Tibial nerve (tissue), 4 donors: ENCODE results near the gene CSNK1D.

Experiments
- EP300 ChIP-seq, 2 donors: sonication (generic); formaldehyde crosslinking; IDR thresholded peaks; one replicate each; pipeline ENCODE4 v1.6.1; 2017; ENCODE audit warnings: antibody characterized with exemption in 2 of 2, mild to moderate bottlenecking in 1 of 2
- POLR2A ChIP-seq, 2 donors: fragments of 450-650 bp; IDR thresholded peaks; one replicate each; pipeline ENCODE4 v1.6.1; 2017; ENCODE audit warnings: antibody characterized with exemption in 2 of 2, mild to moderate bottlenecking in 2 of 2, moderate library complexity in 2 of 2
- TF ChIP-seq, protein P1 (sequence below), 5 experiments: fragments of 200-600 bp in 3 of 5; fragments of 450-650 bp in 2 of 5; sonication (generic) in 3 of 5; IDR thresholded peaks; one replicate each; pipeline ENCODE4 v1.5.1; 2016 to 2019; ENCODE audit warnings: antibody characterized with exemption in 5 of 5, mild to moderate bottlenecking in 3 of 5, moderate library complexity in 2 of 5

DNA sequence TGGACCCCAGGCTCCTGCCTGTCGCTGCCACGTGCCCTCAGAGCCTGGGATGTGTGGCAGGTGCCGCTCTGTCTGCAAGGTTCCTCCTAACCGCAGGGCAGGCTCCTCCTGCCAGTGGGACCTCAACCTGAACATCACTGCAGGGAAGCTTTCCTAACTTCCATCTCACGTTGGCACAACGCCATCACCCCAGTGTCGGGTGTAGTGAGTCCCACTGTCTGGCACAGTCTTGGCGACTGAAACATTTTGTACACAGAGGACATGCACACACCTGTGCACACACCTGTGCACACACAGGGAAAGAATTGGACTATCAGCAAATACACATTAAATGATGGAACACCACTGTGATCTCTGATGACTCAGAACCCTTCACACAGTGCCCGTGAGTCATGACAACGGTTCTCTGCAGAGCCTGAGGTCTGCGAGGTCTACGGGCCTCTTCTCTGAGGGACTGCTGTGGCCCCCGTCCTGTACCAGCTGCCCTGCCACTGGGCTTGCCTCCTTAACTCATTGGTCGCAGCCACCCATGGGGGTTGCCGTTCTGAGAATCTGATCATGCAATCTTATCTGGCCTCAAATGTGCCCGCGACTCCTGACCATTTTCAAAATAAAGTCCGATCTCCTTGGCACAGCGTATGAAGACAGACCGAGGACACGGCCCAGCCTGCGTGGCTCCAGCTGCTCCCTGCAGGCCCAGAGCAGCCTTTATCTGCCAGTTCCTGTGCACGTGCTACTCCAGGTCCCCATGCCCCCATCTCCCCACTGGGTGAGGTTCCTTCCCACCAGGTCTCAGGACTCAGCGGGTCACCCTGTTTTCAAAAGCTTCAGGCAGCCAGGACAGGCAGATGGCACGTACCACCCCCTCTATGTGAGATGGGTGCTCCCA, 68.4 kb downstream of the CSNK1D start:
- TF ChIP-seq, protein P1, sequence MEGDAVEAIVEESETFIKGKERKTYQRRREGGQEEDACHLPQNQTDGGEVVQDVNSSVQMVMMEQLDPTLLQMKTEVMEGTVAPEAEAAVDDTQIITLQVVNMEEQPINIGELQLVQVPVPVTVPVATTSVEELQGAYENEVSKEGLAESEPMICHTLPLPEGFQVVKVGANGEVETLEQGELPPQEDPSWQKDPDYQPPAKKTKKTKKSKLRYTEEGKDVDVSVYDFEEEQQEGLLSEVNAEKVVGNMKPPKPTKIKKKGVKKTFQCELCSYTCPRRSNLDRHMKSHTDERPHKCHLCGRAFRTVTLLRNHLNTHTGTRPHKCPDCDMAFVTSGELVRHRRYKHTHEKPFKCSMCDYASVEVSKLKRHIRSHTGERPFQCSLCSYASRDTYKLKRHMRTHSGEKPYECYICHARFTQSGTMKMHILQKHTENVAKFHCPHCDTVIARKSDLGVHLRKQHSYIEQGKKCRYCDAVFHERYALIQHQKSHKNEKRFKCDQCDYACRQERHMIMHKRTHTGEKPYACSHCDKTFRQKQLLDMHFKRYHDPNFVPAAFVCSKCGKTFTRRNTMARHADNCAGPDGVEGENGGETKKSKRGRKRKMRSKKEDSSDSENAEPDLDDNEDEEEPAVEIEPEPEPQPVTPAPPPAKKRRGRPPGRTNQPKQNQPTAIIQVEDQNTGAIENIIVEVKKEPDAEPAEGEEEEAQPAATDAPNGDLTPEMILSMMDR (IDR thresholded peaks at IDR 0.05): no peak
- TF ChIP-seq EP300 (IDR thresholded peaks at IDR 0.05) (no peak), POLR2A (IDR thresholded peaks at IDR 0.05) (no peak)
